Hematopoietic multipotent progenitor cell treated with erythropoietin and hydrocortisone succinate and interleukin-3 and kit ligand, for 4 days (in vitro differentiated cells): ENCODE measurements around the gene ALLC.
"Not testable (repeated sequence)": the region's sequence is repeated elsewhere in the genome, so short reads cannot be mapped to it uniquely, and the experiment has no call there.

ENCODE experiments used
- DNase-seq: peaks from one replicate; pipeline ENCODE4 v3.0.0-alpha.2; 2015

The ALLC gene

GRCh38 chr2:3657881-3658280 lies at the start of gene ALLC:
ALLC (plus strand) TSS chr2:3658200; CDS start chr2:3671158, 12,958 bp downstream.
- DNase-seq: no peak

- no peak for DNase-seq
Measured at GRCh38 chr2:3608373-3609278, 49.4 kb upstream of the ALLC start.

DNA sequence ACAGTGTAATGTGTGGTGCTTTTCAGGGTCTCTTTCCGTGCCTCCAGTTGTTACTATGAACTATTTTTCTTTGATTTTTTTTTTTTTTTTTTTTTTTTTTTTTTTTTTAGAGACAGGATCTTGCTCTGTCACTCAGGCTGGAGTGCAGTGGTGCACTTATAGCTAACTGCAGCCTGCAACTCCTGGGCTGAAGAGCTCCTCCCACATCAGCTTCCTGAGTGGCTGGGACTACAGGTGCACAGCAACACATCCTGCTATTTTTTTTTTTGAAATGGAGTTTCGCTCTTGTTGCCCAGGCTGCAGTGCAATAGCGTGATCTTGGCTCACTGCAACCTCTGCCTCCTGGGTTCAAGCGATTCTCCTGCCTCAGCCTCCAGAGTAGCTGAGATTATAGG lies 48.7 kb upstream of the ALLC start:
- DNase-seq: not testable (repeated sequence)

DNA sequence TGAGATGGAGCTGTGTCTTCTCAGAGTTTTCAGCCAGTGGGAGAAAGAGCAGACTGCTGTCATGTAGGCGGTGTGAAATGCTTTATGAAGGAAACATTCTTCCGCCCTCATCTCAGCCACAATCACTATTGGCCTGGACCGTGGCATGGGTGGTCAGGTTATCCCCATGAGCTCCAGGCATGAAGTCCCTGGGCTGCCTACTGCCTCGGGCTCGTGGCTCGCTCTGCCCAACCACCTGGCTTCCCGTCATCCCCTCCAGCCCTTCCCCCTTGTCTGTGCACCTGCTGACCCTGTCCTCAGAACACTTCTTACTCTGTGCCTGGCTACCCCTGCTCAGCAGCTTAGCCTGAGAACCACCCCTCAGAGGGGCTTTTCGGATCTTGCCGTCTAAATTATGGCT lies 47.6 kb upstream of the ALLC start:
- no peak for DNase-seq

- no peak for DNase-seq
Measured at GRCh38 chr2:3610881-3611505, 47.0 kb upstream of the ALLC start.

DNA sequence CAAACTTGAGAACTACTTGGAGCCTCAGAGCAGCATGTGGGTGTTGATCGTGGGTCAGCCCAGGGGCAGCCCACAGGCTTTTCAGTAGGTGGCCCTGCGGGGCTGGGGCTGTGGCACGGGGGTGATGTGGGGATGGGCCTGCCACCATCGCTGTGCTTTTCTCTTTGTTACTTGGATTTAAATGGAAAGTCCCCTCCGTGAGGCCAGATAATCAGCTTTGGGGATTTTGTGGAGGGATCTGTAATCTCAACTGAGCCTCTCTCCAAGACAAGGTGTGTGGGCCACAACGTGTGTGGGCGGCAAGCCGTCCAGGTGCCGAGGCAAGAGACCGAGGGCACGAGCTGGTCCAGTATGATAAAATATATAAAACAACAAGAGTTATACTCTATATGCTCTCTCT lies 46.4 kb upstream of the ALLC start:
- no peak for DNase-seq

- no peak for DNase-seq
Measured at GRCh38 chr2:3612639-3613523, 45.1 kb upstream of the ALLC start.

- no peak for DNase-seq
Measured at GRCh38 chr2:3613524-3613905, 44.5 kb upstream of the ALLC start.

DNA sequence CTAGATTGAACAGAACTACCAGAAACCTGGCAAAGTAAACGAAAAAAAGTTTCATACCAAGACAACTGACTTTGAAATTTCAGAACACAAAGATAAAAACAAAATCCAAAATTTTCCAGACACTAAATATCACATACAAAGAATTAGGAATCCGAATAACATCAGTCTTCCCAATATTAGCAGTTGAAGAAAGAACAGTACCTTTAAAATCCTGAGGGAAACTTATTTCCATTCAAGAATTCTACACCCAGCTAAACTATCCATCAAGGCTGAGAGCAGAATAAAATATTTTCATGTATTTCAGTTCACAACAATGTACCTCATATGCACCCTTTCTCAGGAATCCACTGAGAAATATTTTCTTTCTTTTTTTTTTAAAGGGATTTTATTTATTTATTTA lies 43.3 kb upstream of the ALLC start:
- DNase-seq: not testable (repeated sequence)

- DNase-seq: not testable (repeated sequence)
Measured at GRCh38 chr2:3615541-3616200, 42.3 kb upstream of the ALLC start.

DNA sequence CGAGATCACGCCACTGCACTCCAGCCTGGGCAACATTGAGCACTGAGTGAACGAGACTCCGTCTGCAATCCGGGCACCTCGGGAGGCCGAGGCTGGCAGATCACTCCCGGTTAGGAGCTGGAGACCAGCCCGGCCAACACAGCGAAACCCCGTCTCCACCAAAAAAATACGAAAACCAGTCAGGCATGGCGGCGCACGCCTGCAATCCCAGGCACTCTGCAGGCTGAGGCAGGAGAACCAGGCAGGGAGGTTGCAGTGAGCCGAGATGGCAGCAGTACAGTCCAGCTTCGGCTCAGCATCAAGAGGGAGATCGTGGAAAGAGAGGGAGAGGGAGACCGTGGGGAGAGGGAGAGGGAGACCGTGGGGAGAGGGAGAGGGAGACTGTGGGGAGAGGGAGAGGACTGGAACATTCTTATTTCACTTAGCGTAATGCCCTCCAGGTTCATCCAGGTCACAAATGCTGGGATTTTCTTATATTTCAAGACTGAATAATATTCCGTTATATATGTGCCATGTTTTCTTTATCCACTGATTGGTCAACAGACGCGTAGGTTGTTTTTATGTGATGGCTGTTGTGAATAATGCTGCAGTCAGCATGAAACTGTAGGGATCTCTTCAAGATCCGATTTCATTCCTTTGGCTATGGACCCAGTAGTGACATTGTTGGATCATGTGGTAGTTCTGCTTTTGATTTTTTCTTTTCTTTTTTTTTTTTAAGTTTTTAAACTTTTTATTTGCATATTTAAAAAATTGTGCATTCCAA lies 41.4 kb upstream of the ALLC start:
- DNase-seq: not testable (repeated sequence)

DNA sequence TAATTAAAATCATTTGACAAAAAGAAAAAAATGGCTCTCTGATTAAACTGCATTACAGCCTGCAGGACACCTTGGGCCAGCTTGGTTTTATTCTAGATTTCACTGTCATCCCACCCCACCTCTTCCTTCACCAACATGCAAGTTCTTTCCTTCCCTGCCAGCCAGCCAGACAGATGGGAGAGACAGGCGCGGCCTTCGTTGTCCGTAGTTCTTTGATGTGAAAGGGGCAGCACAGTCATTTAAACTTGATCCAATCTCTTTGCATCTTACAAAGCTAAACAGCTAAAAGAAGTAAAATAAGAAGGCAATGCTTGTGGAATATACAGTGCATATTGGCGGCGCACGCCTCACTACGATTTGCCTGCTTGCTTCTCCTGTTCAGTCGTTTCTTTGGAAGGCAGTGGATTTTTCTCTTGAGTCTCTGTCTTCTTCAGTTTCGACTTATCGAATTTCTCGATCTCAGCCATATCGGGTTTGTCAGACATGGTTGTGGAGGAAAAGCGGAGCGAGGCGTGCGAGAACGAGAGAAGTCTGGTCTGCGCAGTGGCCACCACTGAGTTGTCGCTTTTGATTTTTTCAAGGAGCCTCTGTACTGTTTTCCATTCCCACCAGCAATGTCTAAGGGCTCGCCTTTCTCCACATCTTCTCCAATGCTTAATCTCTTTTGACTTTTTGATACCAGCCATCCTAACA lies 40.7 kb upstream of the ALLC start:
- no peak for DNase-seq

- no peak for DNase-seq
Measured at GRCh38 chr2:3618367-3618766, 39.6 kb upstream of the ALLC start.

DNA sequence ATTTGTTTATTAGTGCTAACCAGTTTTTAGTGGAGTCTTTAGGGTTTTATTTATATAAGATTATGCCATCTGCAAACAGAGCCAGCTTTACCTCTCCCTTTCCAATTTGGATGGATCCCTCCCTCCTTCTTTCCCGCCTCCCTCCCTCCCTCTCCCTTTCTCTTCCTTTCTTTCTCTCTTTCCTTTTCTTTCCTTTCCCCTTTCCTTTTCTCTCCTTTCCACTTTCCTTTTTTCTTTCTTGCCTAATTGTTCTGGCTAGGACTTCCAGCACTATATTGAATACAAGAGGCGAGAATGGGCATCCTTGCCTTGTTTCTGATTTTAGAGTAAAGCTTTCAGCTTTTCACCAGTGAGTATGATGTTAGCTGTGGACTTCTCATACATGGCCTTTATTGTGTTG lies 39.0 kb upstream of the ALLC start:
- DNase-seq: no peak

- not testable (repeated sequence) for DNase-seq
Measured at GRCh38 chr2:3619661-3620060, 38.3 kb upstream of the ALLC start.

DNA sequence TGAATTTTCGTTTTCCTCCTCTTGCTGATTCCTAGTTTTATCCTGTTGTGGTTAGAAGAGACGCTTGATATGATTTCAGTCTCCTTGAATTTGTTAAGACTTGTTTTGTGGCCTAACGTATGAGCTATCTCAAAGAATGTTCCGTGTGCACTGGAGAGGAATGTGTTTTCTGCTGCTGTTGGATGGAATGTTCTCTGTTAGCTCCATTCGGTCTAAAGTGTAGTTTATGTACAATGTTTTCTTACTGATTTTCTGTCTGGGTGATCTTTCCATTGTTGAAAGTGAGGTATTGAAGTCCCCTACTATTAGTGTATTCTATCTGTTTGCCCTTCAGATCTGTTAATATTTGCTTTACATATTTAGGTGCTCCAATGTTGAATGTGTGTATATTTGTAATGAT lies 37.2 kb upstream of the ALLC start:
- no peak for DNase-seq

GRCh38 chr2:3622967-3623366 lies 35.0 kb upstream of the ALLC start:
- DNase-seq: no peak

DNA sequence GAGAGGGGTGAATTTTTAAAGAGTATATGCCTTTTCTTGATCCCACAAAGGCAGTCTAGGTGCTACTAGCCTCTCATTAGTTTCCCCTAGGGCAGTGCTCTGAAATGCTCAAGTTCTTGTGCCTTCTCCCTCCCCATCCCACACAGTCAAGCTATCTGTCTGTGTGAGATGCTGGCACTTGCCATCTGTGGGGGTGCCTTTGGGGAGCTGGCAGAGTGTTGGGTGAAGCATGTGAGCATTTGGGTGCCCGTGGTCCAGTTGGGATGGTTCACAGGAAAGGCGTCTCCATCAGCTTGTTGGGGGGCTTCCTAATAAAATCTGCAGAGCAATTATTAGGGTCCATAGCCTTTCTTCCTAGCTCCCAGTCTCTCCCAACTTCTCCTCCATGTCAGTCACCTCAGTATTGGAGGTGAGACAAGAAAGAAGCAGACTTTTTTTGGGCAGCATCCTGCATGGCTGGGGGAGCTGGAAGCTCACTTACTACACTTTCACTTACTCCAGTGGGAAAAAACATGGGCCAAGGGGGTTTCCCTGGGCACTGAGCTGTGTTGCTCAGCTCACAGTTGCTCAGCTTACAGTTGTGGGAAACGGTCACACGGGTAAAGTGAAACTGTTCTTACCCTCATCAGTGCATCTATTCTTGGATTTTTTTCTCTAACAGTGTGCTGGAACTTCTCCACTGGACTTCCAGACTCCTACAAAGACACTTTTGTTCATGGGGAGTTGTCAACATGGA lies 33.8 kb upstream of the ALLC start:
- no peak for DNase-seq

- DNase-seq: no peak
Measured at GRCh38 chr2:3625186-3625585, 32.8 kb upstream of the ALLC start.

DNA sequence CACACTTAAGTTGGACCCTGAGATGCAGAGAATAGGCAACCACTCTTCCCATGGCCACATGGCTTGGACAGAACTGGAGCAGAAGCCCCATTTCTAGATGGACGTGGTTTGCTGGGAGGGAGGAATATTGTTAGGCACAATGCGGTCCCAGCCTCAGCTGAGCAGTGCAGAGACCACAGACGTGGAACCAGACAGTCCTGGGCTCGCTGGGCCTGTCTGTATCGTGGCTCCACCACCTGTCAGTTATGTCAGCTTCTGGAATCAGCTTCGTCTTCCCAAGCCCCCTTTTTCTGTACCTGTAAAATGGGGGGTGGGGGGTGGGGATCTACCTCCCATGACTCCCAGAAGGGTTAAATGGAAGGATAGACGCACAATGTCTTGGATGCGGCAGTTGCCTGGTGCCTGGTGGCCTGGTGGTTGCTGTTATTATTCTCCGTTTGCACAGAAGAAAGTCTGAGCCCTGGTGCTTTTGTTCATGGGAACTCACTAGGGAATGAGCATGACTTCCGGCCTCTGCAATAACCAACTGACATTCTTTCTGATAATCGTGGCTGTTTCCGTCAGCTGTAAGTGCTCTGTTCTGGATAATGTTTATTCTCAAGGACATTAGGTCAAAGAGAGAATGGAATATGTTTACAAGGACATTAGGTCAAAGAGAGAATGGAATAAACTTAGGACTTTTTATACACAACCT lies 31.7 kb upstream of the ALLC start:
- no peak for DNase-seq
